Activated CD4-positive, alpha-beta T cell treated with anti-CD3 and anti-CD28 coated beads, Interleukin-2, amount 10 ng/mL, durations not matched to agents 7 days and 5 days (primary cell): ENCODE measurements around the gene TFPT. TPM values are rescaled to one million over a fixed set of nuclear protein-coding genes. Genes with fewer than 3 reads are reported as not detected.

Experiments used
- CTCF ChIA-PET: fragments of 350-600 bp; sonication (Branson Sonifier 250); formaldehyde crosslinking; loops from one replicate; lab custom pipeline; 2021; ENCODE audit warnings: antibody characterized with exemption; lab: Charles Lee
- POLR2A ChIA-PET: fragments of 350-600 bp; sonication (Branson Sonifier 250); formaldehyde crosslinking; loops from one replicate; lab custom pipeline; 2021; ENCODE audit warnings: antibody characterized with exemption; lab: Charles Lee
- DNase-seq: peaks from one replicate; pipeline ENCODE4 v3.0.0-alpha.2; 2020
- H3K27ac Mint-ChIP-seq: one replicate; pipeline ENCODE4 v1.8.0; 2021; ENCODE audit warnings: mild to moderate bottlenecking, moderate library complexity, mixed read lengths
- H3K27me3 Mint-ChIP-seq: one replicate; pipeline ENCODE4 v1.8.0; 2021; ENCODE audit warnings: mixed read lengths
- H3K36me3 Mint-ChIP-seq: one replicate; pipeline ENCODE4 v1.8.0; 2021; ENCODE audit warnings: low read depth, mixed read lengths
- H3K4me1 Mint-ChIP-seq: one replicate; pipeline ENCODE4 v1.8.0; 2021; ENCODE audit warnings: mixed read lengths
- H3K4me3 Mint-ChIP-seq: one replicate; pipeline ENCODE4 v1.8.0; 2021; ENCODE audit warnings: mild to moderate bottlenecking, moderate library complexity, mixed read lengths
- H3K9me3 Mint-ChIP-seq: one replicate; pipeline ENCODE4 v1.8.0; 2021; ENCODE audit warnings: mixed read lengths
- total RNA-seq, 2 experiments: library from RNA; stranded (reverse); gene quantifications; one replicate each; pipeline ENCODE4 v1.2.3, GENCODE V29; 2021

Gene TFPT
- total RNA-seq, 2 experiments from 2014 or later: 39.5 to 42.4 TPM

DNA sequence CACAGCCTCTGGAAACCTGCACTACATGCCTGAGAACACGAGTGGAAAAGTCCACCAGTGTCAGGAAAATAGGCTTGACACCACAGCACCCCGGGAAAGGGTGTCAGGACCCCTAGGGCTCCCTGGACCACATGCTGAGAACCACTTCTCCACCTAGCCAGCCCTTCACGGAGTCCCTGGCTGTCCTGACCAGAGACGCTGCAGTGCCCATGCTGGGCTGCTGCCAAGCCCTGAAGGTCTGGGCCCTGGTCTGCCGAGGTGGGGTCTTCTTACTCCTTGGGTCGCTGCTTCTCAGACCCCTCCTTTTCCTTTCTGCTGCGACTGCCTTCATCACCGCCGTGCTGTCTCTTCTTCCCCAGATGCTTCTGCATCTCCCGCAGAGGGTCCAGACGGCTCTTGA is 41.0 kb upstream of the TFPT start:
- no peak overlapping the region for H3K4me3 Mint-ChIP-seq
- no peaks in the 10 kb centered on the region for H3K27me3 Mint-ChIP-seq
- ChIA-PET POLR2A (no interaction called here), CTCF (interaction anchor here (3.0 kb wide), 1 partner anchor 12 kb away, joined by 12 read pairs; no protein-coding TSS in a partner anchor)
- peaks cover 47% of the 10 kb centered on the region for H3K4me1 Mint-ChIP-seq
- H3K36me3 Mint-ChIP-seq: peaks cover 54% of the 10 kb centered on the region
- no peaks in the 10 kb centered on the region for H3K9me3 Mint-ChIP-seq
- peak overlapping the region; percentile 46 for H3K27ac Mint-ChIP-seq
- no peak for DNase-seq

DNA sequence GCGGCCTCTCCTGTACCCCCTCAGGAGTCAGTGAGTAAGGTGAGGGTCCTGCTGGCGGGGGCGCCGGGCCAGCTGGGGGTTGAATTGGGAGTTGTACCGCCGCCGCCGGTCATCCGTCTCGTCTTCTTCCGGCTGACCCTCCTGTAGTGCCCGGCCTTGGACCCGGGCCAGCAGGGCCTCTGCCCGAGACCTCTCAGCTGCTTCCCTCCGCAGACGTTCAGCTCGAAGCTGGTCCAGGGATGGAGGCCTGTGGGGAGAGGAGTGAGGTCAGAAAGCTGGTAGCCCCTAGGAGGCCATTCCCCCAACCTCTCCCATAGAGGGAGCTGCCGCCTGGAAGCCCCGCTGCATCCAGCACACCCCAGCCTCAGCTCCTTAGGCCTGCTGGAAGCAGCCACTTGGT is 40.2 kb upstream of the TFPT start:
- Mint-ChIP-seq H3K27me3 (no peaks in the 10 kb centered on the region), H3K4me1 (peaks cover 43% of the 10 kb centered on the region), H3K9me3 (no peaks in the 10 kb centered on the region), H3K27ac (no peak overlapping the region), H3K36me3 (peaks cover 59% of the 10 kb centered on the region), H3K4me3 (no peak overlapping the region)
- ChIA-PET POLR2A (no interaction called here), CTCF (interaction anchor here (3.0 kb wide), 1 partner anchor 12 kb away, joined by 12 read pairs; no protein-coding TSS in a partner anchor)
- DNase-seq: no peak

DNA sequence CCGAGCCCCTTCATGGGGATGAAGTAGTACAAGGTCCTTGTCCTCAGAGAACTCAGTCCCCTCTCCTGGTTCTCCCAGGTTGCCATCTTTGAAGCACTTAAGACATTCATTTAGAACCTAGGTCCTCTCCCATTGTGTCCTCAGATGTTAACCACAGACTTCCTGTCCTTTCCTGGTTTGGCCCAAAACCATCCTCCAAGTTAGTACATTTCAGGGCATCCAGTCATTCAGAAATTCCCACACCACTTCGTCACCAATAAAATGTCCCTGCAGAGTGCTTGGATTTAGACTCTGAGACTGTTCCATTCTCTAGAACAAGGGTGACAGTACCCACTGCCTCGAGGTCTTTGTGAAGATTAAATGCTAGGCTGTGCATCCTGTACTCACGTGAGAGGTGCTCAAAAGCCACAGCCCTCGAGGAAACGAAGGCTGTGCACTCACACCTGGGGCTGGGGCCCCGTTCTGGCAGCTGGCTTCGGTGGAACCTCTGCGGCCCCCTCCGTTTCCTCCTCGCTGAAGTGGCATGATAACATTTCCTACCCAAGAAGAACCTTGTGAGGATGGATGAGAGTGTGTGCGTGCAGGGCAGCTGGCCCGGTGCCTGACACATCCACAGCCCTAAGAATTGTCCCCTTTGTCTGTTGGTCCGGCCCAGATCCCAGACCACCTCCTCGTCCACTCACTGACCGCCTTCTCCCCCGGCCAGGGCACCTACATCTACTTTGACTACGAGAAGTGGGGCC is 39.3 kb upstream of the TFPT start:
- POLR2A ChIA-PET: no interaction called here
- Mint-ChIP-seq H3K27me3 (no peaks in the 10 kb centered on the region), H3K4me3 (peak overlapping the region; percentile 12), H3K9me3 (no peaks in the 10 kb centered on the region), H3K27ac (peak overlapping the region; percentile 88), H3K36me3 (peaks cover 62% of the 10 kb centered on the region), H3K4me1 (peaks cover 35% of the 10 kb centered on the region)
- peak; percentile 73 for DNase-seq
- CTCF ChIA-PET: no interaction called here

DNA sequence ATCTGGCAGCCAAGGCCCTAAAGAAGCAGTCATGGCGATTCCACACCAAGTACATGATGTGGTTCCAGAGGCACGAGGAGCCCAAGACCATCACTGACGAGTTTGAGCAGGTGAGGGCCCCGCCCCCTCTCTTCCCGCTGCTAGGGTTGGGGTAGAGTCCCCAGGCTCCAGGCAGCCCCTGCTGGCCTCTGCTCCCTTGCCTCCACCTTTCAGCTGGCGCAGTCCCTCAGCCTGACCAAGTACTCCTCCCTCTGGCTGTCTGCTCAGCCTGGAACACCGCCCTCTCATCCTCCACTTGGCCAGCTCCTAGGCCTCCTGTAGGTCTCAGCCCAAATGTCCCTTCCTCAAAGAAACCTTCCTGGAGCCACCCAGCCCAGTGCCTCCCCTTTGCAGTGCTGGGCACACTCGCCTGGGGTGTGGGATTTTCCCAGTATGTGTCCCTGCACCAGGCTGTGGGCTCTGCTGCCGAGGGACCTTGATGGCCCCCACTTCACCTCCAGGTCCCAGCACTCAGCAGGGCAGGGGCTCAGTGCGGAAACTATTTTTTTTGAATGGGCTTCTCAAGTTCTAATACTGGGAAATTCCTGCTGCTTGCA is 38.4 kb upstream of the TFPT start:
- DNase-seq: no peak
- POLR2A ChIA-PET: no interaction called here
- Mint-ChIP-seq H3K9me3 (no peaks in the 10 kb centered on the region), H3K4me3 (no peak overlapping the region), H3K27ac (peak overlapping the region; percentile 88), H3K4me1 (peaks cover 35% of the 10 kb centered on the region), H3K27me3 (no peaks in the 10 kb centered on the region), H3K36me3 (peaks cover 68% of the 10 kb centered on the region)
- CTCF ChIA-PET: no interaction called here

DNA sequence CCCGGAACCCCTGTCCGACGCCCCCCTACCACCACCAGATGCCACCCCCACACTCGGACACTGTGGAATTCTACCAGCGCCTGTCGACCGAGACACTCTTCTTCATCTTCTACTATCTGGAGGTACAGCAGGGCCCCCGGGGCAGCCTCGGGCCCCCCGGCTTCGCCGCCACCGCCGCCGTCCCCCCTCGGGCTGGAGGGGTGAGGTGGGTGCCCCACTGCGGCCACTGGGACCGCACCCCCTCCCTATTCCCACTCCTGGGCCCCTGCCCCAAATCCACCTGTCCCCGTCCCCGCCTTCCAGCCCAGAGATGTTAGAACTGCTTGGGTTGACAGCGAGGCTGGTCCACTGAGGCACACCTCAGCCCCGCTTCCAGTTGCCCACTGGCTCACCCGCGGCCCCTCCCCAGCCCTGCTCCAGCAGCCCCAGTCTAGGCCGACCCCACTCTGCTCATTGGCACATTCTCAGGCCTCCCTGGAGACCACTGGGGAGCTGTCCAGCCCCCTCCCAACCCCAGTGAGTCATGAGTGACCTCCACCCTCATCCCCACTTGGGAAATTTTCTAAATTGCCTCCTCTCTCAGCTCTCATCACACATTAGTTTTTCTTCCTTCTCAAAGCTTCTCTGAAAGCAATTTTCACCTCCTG is 37.5 kb upstream of the TFPT start:
- ChIA-PET CTCF (no interaction called here), POLR2A (no interaction called here)
- H3K36me3 Mint-ChIP-seq: peaks cover 65% of the 10 kb centered on the region
- no peaks in the 10 kb centered on the region for H3K27me3 Mint-ChIP-seq
- peaks cover 27% of the 10 kb centered on the region for H3K4me1 Mint-ChIP-seq
- peak overlapping the region; percentile 14 for H3K27ac Mint-ChIP-seq
- H3K4me3 Mint-ChIP-seq: no peak overlapping the region
- H3K9me3 Mint-ChIP-seq: no peaks in the 10 kb centered on the region
- no peak for DNase-seq

DNA sequence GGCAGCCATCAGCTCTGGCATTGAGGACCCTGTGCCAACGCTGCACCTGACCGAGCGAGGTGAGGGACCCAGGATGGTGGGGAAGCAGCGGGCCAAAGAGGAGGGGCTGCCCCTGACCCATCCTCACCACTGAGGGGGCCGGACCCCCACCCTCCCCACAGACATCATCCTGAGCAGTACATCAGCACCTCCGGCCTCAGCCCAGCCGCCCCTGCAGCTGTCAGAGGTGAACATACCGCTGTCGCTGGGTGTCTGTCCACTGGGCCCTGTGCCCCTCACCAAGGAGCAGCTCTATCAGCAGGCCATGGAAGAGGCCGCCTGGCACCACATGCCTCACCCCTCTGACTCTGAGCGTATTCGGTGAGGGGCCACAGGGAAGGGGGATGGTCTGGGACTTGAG is 36.8 kb upstream of the TFPT start:
- no peaks in the 10 kb centered on the region for H3K27me3 Mint-ChIP-seq
- peaks cover 63% of the 10 kb centered on the region for H3K36me3 Mint-ChIP-seq
- H3K27ac Mint-ChIP-seq: no peak overlapping the region
- H3K9me3 Mint-ChIP-seq: no peaks in the 10 kb centered on the region
- H3K4me1 Mint-ChIP-seq: peaks cover 27% of the 10 kb centered on the region
- H3K4me3 Mint-ChIP-seq: no peak overlapping the region
- POLR2A ChIA-PET: no interaction called here
- CTCF ChIA-PET: no interaction called here
- no peak for DNase-seq

DNA sequence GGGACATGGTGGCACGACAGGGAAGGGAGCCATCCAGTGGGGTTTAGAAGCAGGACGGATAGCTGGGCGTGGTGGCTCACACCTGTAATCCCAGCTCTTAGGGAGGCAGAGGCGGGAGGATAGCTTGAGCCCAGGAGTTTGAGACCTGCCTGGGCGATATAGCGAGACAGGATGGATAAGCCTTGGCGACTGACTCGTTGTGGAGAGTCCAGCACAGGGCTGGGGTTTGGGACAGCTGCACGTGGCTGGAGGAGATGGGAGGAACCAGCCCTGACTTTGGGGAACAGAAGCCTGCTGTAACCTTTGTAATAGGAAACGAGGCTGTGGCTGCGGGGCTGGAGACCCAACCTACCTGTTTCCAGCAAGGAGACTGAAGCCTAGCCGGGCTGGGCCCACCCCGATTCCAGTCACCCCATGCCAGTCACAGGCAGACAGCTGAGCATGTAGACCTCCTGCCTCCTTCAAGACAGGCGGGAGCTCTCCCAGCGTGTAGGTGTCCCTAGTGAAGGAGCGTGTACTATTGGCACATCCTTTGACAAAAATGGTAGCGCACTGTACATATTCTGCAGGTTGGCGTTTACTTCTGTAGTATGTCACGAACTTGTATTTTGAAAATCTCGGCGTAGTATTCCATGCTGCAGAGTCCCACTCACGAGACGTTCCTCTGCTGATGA is 36.0 kb upstream of the TFPT start:
- H3K9me3 Mint-ChIP-seq: no peaks in the 10 kb centered on the region
- H3K36me3 Mint-ChIP-seq: peaks cover 60% of the 10 kb centered on the region
- ChIA-PET CTCF (no interaction called here), POLR2A (no interaction called here)
- no peak overlapping the region for H3K4me3 Mint-ChIP-seq
- H3K27ac Mint-ChIP-seq: no peak overlapping the region
- peaks cover 24% of the 10 kb centered on the region for H3K4me1 Mint-ChIP-seq
- no peak for DNase-seq
- H3K27me3 Mint-ChIP-seq: no peaks in the 10 kb centered on the region

DNA sequence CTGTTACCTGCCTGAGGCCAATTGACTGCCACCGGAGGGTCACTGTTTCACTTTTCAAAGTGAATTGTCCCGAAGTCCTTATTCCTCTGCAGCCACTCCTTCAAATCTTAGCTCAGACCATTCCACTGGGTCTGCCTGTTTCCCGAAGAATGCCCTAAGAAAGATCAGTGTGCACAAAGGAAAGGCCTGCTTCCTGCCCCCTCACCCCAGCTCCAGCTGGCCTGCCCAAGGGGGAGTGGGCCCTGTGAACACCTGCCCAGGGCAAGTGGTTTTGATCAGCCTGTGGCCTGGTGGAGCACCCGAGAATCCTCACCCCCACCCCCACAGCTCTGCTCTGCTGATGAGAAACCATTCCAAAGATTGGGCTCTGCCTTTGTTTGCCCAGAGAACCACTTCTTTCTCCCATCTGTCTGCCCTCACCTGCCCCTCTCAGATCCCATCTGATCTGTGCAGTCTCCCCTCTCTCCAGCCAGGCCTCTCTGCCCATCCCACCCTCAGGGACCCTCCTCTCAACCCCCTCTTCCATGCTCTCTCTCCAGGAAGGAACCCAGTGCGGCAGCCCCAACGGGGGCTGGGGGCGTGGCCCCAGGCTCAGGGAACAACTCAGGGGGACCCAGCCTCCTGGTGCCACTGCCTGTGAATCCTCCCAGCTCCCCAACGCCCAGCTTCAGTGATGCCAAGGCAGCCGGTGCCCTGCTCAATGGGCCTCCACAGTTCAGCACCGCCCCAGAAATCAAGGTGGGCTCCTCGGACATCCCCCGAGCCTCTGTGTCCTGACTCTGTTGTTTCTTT is 33.8 kb upstream of the TFPT start:
- Mint-ChIP-seq H3K36me3 (peaks cover 60% of the 10 kb centered on the region), H3K4me1 (peaks cover 13% of the 10 kb centered on the region), H3K27ac (no peak overlapping the region), H3K27me3 (no peaks in the 10 kb centered on the region), H3K9me3 (no peaks in the 10 kb centered on the region), H3K4me3 (no peak overlapping the region)
- no peak for DNase-seq
- POLR2A ChIA-PET: interaction anchor here (0.7 kb wide), 1 partner anchor 12 kb away, joined by 3 read pairs; the partner anchor contains the start of gene CNOT3
- CTCF ChIA-PET: interaction anchor here (1.1 kb wide), 1 partner anchor 11 kb away, joined by 3 read pairs; no protein-coding TSS in a partner anchor

DNA sequence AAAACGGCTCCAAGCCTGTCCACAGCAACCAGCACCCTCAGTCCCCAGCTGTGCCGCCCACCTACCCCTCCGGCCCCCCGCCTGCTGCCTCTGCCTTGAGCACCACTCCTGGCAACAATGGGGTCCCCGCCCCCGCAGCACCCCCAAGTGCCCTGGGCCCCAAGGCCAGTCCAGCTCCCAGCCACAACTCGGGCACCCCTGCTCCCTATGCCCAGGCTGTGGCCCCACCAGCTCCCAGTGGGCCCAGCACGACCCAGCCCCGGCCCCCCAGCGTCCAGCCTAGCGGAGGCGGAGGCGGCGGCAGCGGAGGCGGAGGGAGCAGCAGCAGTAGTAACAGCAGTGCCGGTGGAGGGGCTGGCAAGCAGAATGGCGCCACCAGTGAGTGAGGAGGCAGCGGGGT is 32.7 kb upstream of the TFPT start:
- CTCF ChIA-PET: interaction anchor here (0.6 to 1.1 kb wide), 2 partner anchors 10 to 1210 kb away, joined by 3 read pairs; no protein-coding TSS in a partner anchor
- H3K4me1 Mint-ChIP-seq: peaks cover 4% of the 10 kb centered on the region
- H3K9me3 Mint-ChIP-seq: no peaks in the 10 kb centered on the region
- H3K27ac Mint-ChIP-seq: no peak overlapping the region
- no peak overlapping the region for H3K4me3 Mint-ChIP-seq
- DNase-seq: no peak
- POLR2A ChIA-PET: no interaction called here
- no peaks in the 10 kb centered on the region for H3K27me3 Mint-ChIP-seq
- H3K36me3 Mint-ChIP-seq: peaks cover 60% of the 10 kb centered on the region

DNA sequence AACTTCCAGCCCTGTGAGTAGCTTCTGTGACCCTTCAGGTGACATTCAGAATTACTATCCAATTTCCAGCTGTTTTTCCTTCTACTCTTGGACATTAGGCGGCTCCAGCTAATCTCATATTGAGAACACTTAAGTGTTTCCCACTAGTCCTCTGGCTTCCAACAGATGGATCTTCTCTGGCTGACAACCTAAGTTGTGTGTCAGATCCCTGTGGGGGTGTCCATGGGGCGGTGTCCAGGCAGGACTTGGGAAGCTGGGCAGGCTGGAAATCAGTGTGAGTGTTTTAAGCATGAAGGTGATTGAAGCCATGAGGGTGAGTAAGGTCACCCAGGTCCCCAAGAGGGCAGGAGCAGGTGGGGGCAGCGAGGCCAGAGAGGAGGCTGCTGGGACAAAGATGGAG is 32.2 kb upstream of the TFPT start:
- no peak for DNase-seq
- H3K27ac Mint-ChIP-seq: no peak overlapping the region
- H3K27me3 Mint-ChIP-seq: no peaks in the 10 kb centered on the region
- H3K9me3 Mint-ChIP-seq: no peaks in the 10 kb centered on the region
- peaks cover 61% of the 10 kb centered on the region for H3K36me3 Mint-ChIP-seq
- H3K4me3 Mint-ChIP-seq: no peak overlapping the region
- ChIA-PET CTCF (interaction anchor here (0.6 kb wide), 1 partner anchor 1210 kb away, joined by 3 read pairs; no protein-coding TSS in a partner anchor), POLR2A (no interaction called here)
- H3K4me1 Mint-ChIP-seq: peaks cover 4% of the 10 kb centered on the region

DNA sequence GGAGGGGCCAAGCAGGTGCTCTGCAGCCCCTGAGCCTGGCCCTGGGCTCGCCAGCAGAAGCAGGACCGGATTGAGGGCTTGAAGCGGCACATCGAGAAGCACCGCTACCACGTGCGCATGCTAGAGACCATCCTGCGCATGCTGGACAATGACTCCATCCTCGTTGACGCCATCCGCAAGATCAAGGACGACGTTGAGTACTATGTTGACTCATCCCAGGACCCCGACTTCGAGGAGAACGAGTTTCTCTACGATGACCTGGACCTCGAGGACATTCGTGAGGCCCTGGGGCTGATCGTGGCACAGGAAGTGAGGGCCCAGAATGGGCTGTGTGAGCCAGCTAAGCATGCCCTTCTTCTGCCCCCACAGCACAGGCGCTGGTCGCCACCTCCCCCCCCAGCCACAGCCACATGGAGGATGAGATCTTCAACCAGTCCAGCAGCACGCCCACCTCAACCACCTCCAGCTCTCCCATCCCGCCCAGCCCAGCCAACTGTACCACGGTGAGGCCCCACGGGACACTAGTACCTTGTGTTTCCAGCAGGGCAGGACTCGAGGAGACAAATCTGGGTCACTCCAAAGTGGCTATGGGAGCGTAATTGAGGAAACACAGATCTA is 30.2 kb upstream of the TFPT start:
- no peak overlapping the region for H3K4me3 Mint-ChIP-seq
- H3K36me3 Mint-ChIP-seq: peaks cover 49% of the 10 kb centered on the region
- H3K4me1 Mint-ChIP-seq: peaks cover 6% of the 10 kb centered on the region
- no peaks in the 10 kb centered on the region for H3K27me3 Mint-ChIP-seq
- no peak overlapping the region for H3K27ac Mint-ChIP-seq
- ChIA-PET CTCF (no interaction called here), POLR2A (no interaction called here)
- DNase-seq: no peak
- no peaks in the 10 kb centered on the region for H3K9me3 Mint-ChIP-seq
